Thyroid gland (tissue), 4 donors: ENCODE measurements around the gene TBC1D17. TPM values are rescaled to one million over a fixed set of nuclear protein-coding genes. Genes with fewer than 3 reads are reported as not detected.
A peak's percentile ranks its signal among the peaks of the same experiment; 100 is the strongest.

Experiments used
- DNase-seq, 2 donors: peaks; one replicate each; pipeline ENCODE4 v3.0.0-alpha.2; 2019
- H3K27ac ChIP-seq, 3 donors: fragments of 200-600 bp; sonication (generic); 1 replicate in 2 of 3; 2 replicates in 1 of 3; pipeline ENCODE4 v1.5.1; 2016 to 2019; ENCODE audit warnings: mild to moderate bottlenecking in 1 of 3, moderate library complexity in 1 of 3
- H3K27me3 ChIP-seq: fragments of 200-600 bp; sonication (generic); one replicate; pipeline ENCODE4 v1.5.1; 2019
- H3K36me3 ChIP-seq, 2 donors: fragments of 200-600 bp; sonication (generic); one replicate each; pipeline ENCODE4 v1.5.1; 2016 to 2019
- H3K4me1 ChIP-seq, 2 donors: fragments of 200-600 bp; sonication (generic); one replicate each; pipeline ENCODE4 v1.5.1; 2017 to 2019
- H3K4me3 ChIP-seq, 3 donors: fragments of 200-600 bp; sonication (generic); replicated peaks in 1 of 3; 1 replicate in 2 of 3; 2 replicates in 1 of 3; pipeline ENCODE4 v1.5.1; 2016; ENCODE audit warnings: mild to moderate bottlenecking in 1 of 3
- H3K9me3 ChIP-seq: fragments of 200-600 bp; sonication (generic); one replicate; pipeline ENCODE4 v1.5.1; 2017
- POLR2A ChIP-seq, 2 donors: fragments of 450-650 bp; IDR thresholded peaks; one replicate each; pipeline ENCODE4 v1.6.1; 2017; ENCODE audit warnings: antibody characterized with exemption in 2 of 2, mild to moderate bottlenecking in 2 of 2, moderate library complexity in 1 of 2
- WGBS, 2 donors: methylation state at CpG; one replicate each; pipeline ENCODE4 v1.1.5; 2017; 5-methylcytosine and 5-hydroxymethylcytosine counted together
- intact Hi-C: fragments of 100-400 bp; cut with DNase I; formaldehyde crosslinking; loops from one replicate; pipeline ENCODE4 v1.15.1; 2023
- microRNA-seq: library from miRNA; unstranded; fragments of <30 nt; microRNA quantifications from one replicate; pipeline ENCODE4, GENCODE V29; 2016
- small RNA-seq: library from RNA; depleted of rRNA; stranded (forward); fragments of <200 nt; gene quantifications from one replicate; pipeline ENCODE3, GENCODE V24; 2016
- total RNA-seq, 4 donors: library from RNA; depleted of rRNA; stranded (reverse); fragments of >200 nt; gene quantifications; one replicate each; pipeline ENCODE4 v1.2.3, GENCODE V29; 2016
- TF ChIP-seq, protein P1 (sequence below), 6 experiments: fragments of 200-600 bp in 3 of 6; fragments of 450-650 bp in 3 of 6; sonication (generic) in 3 of 6; IDR thresholded peaks; one replicate each; pipeline ENCODE4 v1.5.1; 2016 to 2019; ENCODE audit warnings: antibody characterized with exemption in 6 of 6, mild to moderate bottlenecking in 2 of 6, inconsistent platforms in 1 of 6, moderate library complexity in 1 of 6

Gene TBC1D17
- total RNA-seq, 4 donors from 2014 or later: 28.5 to 41.9 (median 39.7) TPM

DNA sequence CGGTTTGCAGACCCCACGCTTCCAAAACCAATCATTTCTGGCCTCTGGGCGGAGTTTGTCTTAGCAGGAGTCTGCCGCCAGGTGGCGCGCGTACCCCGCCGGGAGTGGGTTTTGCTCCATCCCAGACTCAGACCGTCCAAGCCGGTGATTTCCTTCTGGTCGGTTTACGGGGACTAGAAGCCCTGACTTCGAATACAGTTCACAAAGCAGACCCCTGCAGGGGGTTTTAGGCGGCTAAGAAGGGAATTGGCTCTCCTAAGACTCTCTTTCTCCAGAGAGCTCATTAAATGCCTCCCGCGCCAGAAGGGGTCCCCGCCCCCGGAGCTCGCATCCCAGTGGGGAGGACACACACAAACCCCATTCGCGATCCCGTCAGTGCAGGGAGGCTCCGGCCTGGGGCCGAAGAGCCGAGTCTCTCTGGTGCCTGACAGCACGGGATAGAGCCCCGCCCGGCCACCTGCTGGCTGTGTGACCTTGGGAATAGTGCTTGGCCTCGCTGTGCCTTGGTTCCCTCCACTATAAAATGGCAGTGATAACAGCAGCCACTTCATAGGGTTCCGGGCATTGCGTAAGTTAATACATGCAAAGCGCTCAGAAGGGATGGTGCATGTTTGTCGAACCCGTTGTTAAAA, 60.4 kb downstream of the TBC1D17 start:
- peak; percentile 69 to 78 for DNase-seq
- Histone ChIP-seq H3K4me1 (peaks cover 4 to 5% of the 10 kb centered on the region in 2 donors), H3K36me3 (no peaks in the 10 kb centered on the region), H3K27ac (no peak overlapping the region), H3K4me3 (no peak overlapping the region), H3K27me3 (no peaks in the 10 kb centered on the region), H3K9me3 (no peaks in the 10 kb centered on the region)
- WGBS, 2 donors: 16 to 22% methylated on average over 24 to 32 of the region's 35 CpGs
- intact Hi-C loops: loop anchor here (2.0 kb wide), 1 partner anchor 47 kb away; no protein-coding TSS in a partner anchor
- TF ChIP-seq, protein P1, sequence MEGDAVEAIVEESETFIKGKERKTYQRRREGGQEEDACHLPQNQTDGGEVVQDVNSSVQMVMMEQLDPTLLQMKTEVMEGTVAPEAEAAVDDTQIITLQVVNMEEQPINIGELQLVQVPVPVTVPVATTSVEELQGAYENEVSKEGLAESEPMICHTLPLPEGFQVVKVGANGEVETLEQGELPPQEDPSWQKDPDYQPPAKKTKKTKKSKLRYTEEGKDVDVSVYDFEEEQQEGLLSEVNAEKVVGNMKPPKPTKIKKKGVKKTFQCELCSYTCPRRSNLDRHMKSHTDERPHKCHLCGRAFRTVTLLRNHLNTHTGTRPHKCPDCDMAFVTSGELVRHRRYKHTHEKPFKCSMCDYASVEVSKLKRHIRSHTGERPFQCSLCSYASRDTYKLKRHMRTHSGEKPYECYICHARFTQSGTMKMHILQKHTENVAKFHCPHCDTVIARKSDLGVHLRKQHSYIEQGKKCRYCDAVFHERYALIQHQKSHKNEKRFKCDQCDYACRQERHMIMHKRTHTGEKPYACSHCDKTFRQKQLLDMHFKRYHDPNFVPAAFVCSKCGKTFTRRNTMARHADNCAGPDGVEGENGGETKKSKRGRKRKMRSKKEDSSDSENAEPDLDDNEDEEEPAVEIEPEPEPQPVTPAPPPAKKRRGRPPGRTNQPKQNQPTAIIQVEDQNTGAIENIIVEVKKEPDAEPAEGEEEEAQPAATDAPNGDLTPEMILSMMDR (IDR thresholded peaks at IDR 0.05): peak; percentile 91 to 97 (median 94)
- no peak for TF ChIP-seq POLR2A (IDR thresholded peaks at IDR 0.05)

Small RNA genes within 50 kb of the gene (microRNA-seq; reads per million reads assigned to microRNA genes)
- gene MIR4749 (1.8 reads per million), gene MIR4750 (not detected), gene MIR6800 (not detected)

Small RNA genes within 50 kb of the gene (small RNA-seq; reads per million reads assigned to genes)
- not detected for gene MIR4749

Other genes with a start within 250 kb of the TBC1D17 start
- 10 to 100 TPM; 24.0 to 44.5 (median 28.8) TPM for gene RRAS, start 237.6 kb upstream of the TBC1D17 start, total RNA-seq
- gene SCAF1, start 235.5 kb upstream of the TBC1D17 start, total RNA-seq: 10 to 100 TPM; 17.5 to 38.4 (median 25.8) TPM
- gene IRF3, start 211.8 kb upstream of the TBC1D17 start, total RNA-seq: 10 to 100 TPM; 41.5 to 62.5 (median 52.3) TPM
- gene BCL2L12, start 211.8 kb upstream of the TBC1D17 start, total RNA-seq: 1 to 10 TPM; 4.7 to 8.1 (median 7.2) TPM
- gene PRMT1, start 200.4 kb upstream of the TBC1D17 start, total RNA-seq: 100 to 1,000 TPM; 117 to 156 (median 139) TPM
- 1 to 10 TPM in 1 of 4 donors, under 1 TPM in 2, not detected in 1; 0.38 to 2.7 (median 0.45) TPM for gene ADM5, start 188.1 kb upstream of the TBC1D17 start, total RNA-seq
- gene CPT1C, start 186.6 kb upstream of the TBC1D17 start, total RNA-seq: 1 to 10 TPM; 1.9 to 3.9 (median 2.6) TPM
- gene TSKS, start 114.4 kb upstream of the TBC1D17 start, total RNA-seq: under 1 TPM in 2 of 4 donors, not detected in 2; 0.22 to 0.81 TPM
- 10 to 100 TPM; 48.4 to 77.6 (median 66.9) TPM for gene AP2A1, start 110.7 kb upstream of the TBC1D17 start, total RNA-seq
- gene FUZ, start 64.4 kb upstream of the TBC1D17 start, total RNA-seq: 10 to 100 TPM; 20.1 to 40.1 (median 33.3) TPM
- 10 to 100 TPM; 42.6 to 50.2 (median 44.9) TPM for gene MED25, start 59.4 kb upstream of the TBC1D17 start, total RNA-seq
- gene PTOV1, start 26.5 kb upstream of the TBC1D17 start, total RNA-seq: 100 to 1,000 TPM in 2 of 4 donors, 10 to 100 TPM in 2; 88.3 to 148 (median 98.9) TPM
- gene PNKP, start 10.1 kb upstream of the TBC1D17 start, total RNA-seq: 100 to 1,000 TPM in 1 of 4 donors, 10 to 100 TPM in 3; 54.6 to 124 (median 84.3) TPM
- gene AKT1S1, start 347 bp upstream of the TBC1D17 start, total RNA-seq: 10 to 100 TPM; 16.7 to 26.0 (median 21.5) TPM
- under 1 TPM in 1 of 4 donors, not detected in 3; 0.83 TPM for gene IL4I1, start 19.2 kb downstream of the TBC1D17 start, total RNA-seq
- 10 to 100 TPM in 1 of 4 donors, 1 to 10 TPM in 3; 6.3 to 17.9 (median 8.0) TPM for gene ATF5, start 51.5 kb downstream of the TBC1D17 start, total RNA-seq
- 10 to 100 TPM; 27.5 to 32.3 (median 30.5) TPM for gene NUP62, start 51.8 kb downstream of the TBC1D17 start, total RNA-seq
- gene SIGLEC11, start 83.5 kb downstream of the TBC1D17 start, total RNA-seq: 1 to 10 TPM in 2 of 4 donors, under 1 TPM in 2; 0.33 to 1.7 (median 0.92) TPM
- 10 to 100 TPM; 34.7 to 52.1 (median 46.8) TPM for gene VRK3, start 147.7 kb downstream of the TBC1D17 start, total RNA-seq
- gene ZNF473, start 148.3 kb downstream of the TBC1D17 start, total RNA-seq: 10 to 100 TPM in 3 of 4 donors, 1 to 10 TPM in 1; 7.7 to 15.5 (median 10.5) TPM